Epithelial cell of esophagus (primary cell): ENCODE measurements around the gene IGF2.

Source experiments
- DNase-seq: peaks from one replicate; pipeline ENCODE4 v3.0.0; 2010; ENCODE audit warnings: low read depth
- H3K4me3 ChIP-seq: 2 replicates; pipeline ENCODE4 v1.5.1; 2011; ENCODE audit warnings: mild to moderate bottlenecking, low read length, control low read depth
- CTCF ChIP-seq: IDR thresholded peaks from 2 replicates; pipeline ENCODE4 v1.5.1; 2011; ENCODE audit warnings: low read depth, mild to moderate bottlenecking, low read length, control low read depth, inconsistent platforms; ENCODE audit not compliant: insufficient read depth; ENCODE audit errors: missing control alignments

IGF2 gene

GRCh38 chr11:2132874-2133240, 6.3 kb downstream of the IGF2 start:
- TF ChIP-seq CTCF: no peak
- no peak for DNase-seq
- no peak overlapping the region for H3K4me3 ChIP-seq

- DNase-seq: no peak
- no peak overlapping the region for H3K4me3 ChIP-seq
- no peak for TF ChIP-seq CTCF
Observed at GRCh38 chr11:2132246-2132645, 6.9 kb downstream of the IGF2 start.

GRCh38 chr11:2131371-2132236, 7.6 kb downstream of the IGF2 start:
- H3K4me3 ChIP-seq: no peak overlapping the region
- TF ChIP-seq CTCF: no peak
- DNase-seq: no peak

GRCh38 chr11:2130881-2131352, 8.3 kb downstream of the IGF2 start:
- no peak for DNase-seq
- TF ChIP-seq CTCF: no peak
- no peak overlapping the region for H3K4me3 ChIP-seq

- H3K4me3 ChIP-seq: no peak overlapping the region
- no peak for DNase-seq
- no peak for TF ChIP-seq CTCF
Observed at GRCh38 chr11:2129699-2130366, 9.4 kb downstream of the IGF2 start.

GRCh38 chr11:2129308-2129698, 9.9 kb downstream of the IGF2 start:
- DNase-seq: no peak
- no peak overlapping the region for H3K4me3 ChIP-seq
- no peak for TF ChIP-seq CTCF
